ENCODE data around the gene GRIK2.

GRCh38 chr6:101402622-101403031 is 9.1 kb downstream of the GRIK2 start:
- TF ChIP-seq CTCF (IDR thresholded peaks at IDR 0.05) (no peak), POLR2AphosphoS5 (IDR thresholded peaks at IDR 0.05; ENCODE audit: low read depth, low read length) (no peak), SIN3A (IDR thresholded peaks at IDR 0.05; ENCODE audit: borderline replicate concordance, insufficient read depth, low read depth, low read length) (no peak)
